ENCODE measurements around the gene PJA2.

PJA2 gene

DNA sequence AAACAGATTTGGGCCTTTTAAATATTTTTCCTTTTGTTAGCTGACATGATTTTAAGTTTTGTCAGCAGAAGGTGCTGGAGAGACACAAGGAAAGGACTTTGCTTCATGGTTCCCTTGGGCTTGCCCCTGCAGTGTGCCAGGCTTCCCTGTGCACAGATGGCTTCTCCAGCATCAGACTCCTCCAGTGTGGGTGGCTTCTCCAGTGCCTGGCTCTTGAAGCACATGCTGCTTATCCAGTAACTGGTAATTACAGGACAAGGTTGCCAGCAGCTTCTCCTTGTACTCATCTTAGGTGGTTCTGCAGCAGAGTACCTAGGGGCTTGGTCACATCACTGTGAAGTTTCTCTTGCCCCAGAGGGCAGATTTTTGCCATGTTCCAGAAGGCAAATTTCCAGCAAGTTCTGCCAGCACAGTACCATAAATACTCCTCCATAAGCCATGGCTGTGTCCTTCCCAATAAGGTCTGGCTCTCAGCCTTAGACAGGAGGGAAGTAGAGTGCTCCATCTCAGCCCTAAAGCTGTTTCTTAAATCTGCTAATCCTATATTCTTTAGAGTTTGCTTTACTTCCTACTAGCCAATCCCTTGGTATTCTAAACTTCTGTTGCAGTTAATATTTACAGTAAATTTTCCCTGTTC is 62.4 kb downstream of the PJA2 start:
- Histone ChIP-seq H3K27ac (ENCODE audit: low read depth, low read length) (no peak overlapping the region), H3K27me3 (ENCODE audit: control insufficient read depth, insufficient read depth, low read length) (no peaks in the 10 kb centered on the region), H3K36me3 (ENCODE audit: control insufficient read depth, insufficient read depth, low read length) (peaks cover 41% of the 10 kb centered on the region), H3K4me1 (ENCODE audit: control insufficient read depth, insufficient read depth, low read length) (no peaks in the 10 kb centered on the region), H3K9ac (ENCODE audit: low read depth, low read length) (no peak overlapping the region), H3K9me3 (ENCODE audit: control insufficient read depth, insufficient read depth, low read length) (peaks cover 9% of the 10 kb centered on the region), H3K4me3 (ENCODE audit: low read depth, low read length) (no peak overlapping the region)

DNA sequence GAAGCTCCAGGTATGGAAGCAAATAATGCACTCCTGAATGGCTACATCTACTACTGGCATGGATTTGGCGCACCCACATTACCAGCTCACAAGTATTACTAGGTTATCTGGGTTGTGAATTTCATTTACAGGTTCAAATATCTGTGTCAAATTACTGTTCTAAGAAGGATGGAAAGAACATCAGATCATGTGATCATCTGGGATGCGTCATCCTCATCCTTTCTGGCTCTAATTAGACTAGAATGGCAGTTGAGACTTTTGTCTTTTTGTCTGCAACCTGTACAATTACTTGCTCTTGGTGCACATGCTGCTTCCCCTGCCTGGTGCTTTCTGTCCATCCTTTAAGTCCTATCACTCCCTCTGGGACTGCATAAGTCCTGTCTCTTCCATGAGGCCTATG is 64.1 kb downstream of the PJA2 start:
- Histone ChIP-seq H3K27me3 (ENCODE audit: control insufficient read depth, insufficient read depth, low read length) (no peaks in the 10 kb centered on the region), H3K4me1 (ENCODE audit: control insufficient read depth, insufficient read depth, low read length) (no peaks in the 10 kb centered on the region), H3K4me3 (ENCODE audit: low read depth, low read length) (no peak overlapping the region), H3K9ac (ENCODE audit: low read depth, low read length) (no peak overlapping the region), H3K36me3 (ENCODE audit: control insufficient read depth, insufficient read depth, low read length) (peaks cover 37% of the 10 kb centered on the region), H3K27ac (ENCODE audit: low read depth, low read length) (no peak overlapping the region), H3K9me3 (ENCODE audit: control insufficient read depth, insufficient read depth, low read length) (peaks cover 9% of the 10 kb centered on the region)

DNA sequence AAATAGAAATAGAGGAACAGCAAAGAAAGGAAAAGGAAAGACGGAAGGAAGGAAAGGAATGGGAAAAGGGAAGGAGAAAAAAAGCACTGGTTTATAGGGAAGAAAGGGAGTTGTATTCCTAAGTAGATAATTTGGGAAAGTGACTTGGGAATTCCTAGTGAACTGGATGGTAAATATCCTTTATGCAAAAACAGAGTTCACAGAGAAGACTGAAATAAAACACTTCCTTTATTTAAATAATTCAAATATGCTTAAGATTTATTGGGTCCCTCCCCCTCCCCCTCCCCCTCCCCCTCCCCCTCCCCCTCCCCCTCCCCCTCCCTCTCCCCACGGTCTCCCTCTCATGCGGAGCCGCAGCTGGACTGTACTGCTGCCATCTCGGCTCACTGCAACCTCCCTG is 69.4 kb downstream of the PJA2 start:
- peaks cover 9% of the 10 kb centered on the region for H3K9me3 ChIP-seq (ENCODE audit: control insufficient read depth, insufficient read depth, low read length)
- H3K4me3 ChIP-seq (ENCODE audit: low read depth, low read length): no peak overlapping the region
- no peaks in the 10 kb centered on the region for H3K4me1 ChIP-seq (ENCODE audit: control insufficient read depth, insufficient read depth, low read length)
- no peaks in the 10 kb centered on the region for H3K27me3 ChIP-seq (ENCODE audit: control insufficient read depth, insufficient read depth, low read length)
- H3K36me3 ChIP-seq (ENCODE audit: control insufficient read depth, insufficient read depth, low read length): peaks cover 31% of the 10 kb centered on the region
- no peak overlapping the region for H3K9ac ChIP-seq (ENCODE audit: low read depth, low read length)
- H3K27ac ChIP-seq (ENCODE audit: low read depth, low read length): no peak overlapping the region

DNA sequence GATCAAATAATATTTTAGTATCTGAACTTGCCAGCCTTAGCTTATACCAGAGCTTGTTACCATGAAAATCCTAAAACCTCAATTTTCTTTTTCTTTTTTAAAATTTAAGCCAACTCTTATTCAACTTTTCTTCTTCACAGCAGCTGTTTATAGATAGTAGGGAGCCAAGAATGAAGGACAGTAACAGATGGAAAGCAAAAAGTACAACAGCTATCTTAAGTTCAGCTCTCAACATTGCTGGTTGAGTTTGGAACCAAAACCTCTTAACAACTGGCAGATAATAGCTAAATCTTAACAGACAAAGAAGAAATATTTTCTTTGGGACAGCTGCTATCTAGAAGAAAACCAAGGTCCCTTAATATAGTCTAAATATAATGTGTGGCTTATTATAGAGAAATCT is 74.7 kb downstream of the PJA2 start:
- Histone ChIP-seq H3K4me1 (ENCODE audit: control insufficient read depth, insufficient read depth, low read length) (peaks cover 5% of the 10 kb centered on the region), H3K4me3 (ENCODE audit: low read depth, low read length) (no peak overlapping the region), H3K9ac (ENCODE audit: low read depth, low read length) (no peak overlapping the region), H3K9me3 (ENCODE audit: control insufficient read depth, insufficient read depth, low read length) (no peaks in the 10 kb centered on the region), H3K27me3 (ENCODE audit: control insufficient read depth, insufficient read depth, low read length) (no peaks in the 10 kb centered on the region), H3K36me3 (ENCODE audit: control insufficient read depth, insufficient read depth, low read length) (peaks cover 12% of the 10 kb centered on the region), H3K27ac (ENCODE audit: low read depth, low read length) (no peak overlapping the region)

DNA sequence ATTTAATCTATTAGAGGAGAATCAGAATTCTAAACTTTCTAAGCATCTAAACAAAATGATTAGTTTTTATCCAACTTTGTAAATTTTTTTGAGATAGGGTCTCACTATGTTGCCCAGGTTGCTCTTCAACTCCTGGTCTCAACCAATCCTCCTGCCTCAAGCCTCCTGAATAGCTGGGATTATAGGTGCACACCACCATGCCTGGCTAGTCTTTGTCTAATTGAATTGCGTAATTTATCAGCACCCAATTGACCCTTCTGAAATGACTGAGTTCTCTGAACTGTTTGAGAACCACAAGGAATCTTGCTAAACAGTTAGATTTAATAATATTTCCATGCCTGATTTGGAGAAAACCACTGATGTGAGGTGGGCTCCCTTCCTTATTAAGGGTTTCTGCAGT is 75.7 kb downstream of the PJA2 start:
- Histone ChIP-seq H3K4me1 (ENCODE audit: control insufficient read depth, insufficient read depth, low read length) (peaks cover 5% of the 10 kb centered on the region), H3K27ac (ENCODE audit: low read depth, low read length) (no peak overlapping the region), H3K36me3 (ENCODE audit: control insufficient read depth, insufficient read depth, low read length) (peaks cover 12% of the 10 kb centered on the region), H3K4me3 (ENCODE audit: low read depth, low read length) (no peak overlapping the region), H3K9me3 (ENCODE audit: control insufficient read depth, insufficient read depth, low read length) (no peaks in the 10 kb centered on the region), H3K27me3 (ENCODE audit: control insufficient read depth, insufficient read depth, low read length) (no peaks in the 10 kb centered on the region), H3K9ac (ENCODE audit: low read depth, low read length) (no peak overlapping the region)

GRCh38 chr5:109329333-109330237 is 80.2 kb downstream of the PJA2 start:
- Histone ChIP-seq H3K9ac (ENCODE audit: low read depth, low read length) (no peak overlapping the region), H3K4me1 (ENCODE audit: control insufficient read depth, insufficient read depth, low read length) (peaks cover 5% of the 10 kb centered on the region), H3K27me3 (ENCODE audit: control insufficient read depth, insufficient read depth, low read length) (no peaks in the 10 kb centered on the region), H3K36me3 (ENCODE audit: control insufficient read depth, insufficient read depth, low read length) (no peaks in the 10 kb centered on the region), H3K9me3 (ENCODE audit: control insufficient read depth, insufficient read depth, low read length) (no peaks in the 10 kb centered on the region), H3K27ac (ENCODE audit: low read depth, low read length) (no peak overlapping the region), H3K4me3 (ENCODE audit: low read depth, low read length) (no peak overlapping the region)

DNA sequence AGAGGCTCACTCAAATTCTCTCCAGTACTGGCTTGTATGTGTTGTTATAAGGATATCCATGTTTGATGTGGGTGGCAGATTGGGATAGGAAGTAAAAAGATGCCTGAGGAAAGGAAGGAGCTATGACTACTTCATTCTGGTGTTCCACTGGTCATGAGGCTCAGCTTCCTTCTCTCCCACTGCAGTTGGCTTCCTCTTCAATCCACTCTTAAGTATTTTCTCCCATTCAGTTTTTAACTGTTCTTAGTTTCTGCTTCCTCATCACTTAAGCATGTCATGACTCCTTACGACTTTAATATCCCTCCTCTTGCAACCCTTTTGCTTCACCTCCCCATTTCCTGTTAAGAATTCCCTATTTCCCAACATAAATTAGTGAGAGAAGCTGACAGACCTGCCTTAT is 81.1 kb downstream of the PJA2 start:
- no peak overlapping the region for H3K9ac ChIP-seq (ENCODE audit: low read depth, low read length)
- no peaks in the 10 kb centered on the region for H3K27me3 ChIP-seq (ENCODE audit: control insufficient read depth, insufficient read depth, low read length)
- H3K4me3 ChIP-seq (ENCODE audit: low read depth, low read length): no peak overlapping the region
- peaks cover 5% of the 10 kb centered on the region for H3K4me1 ChIP-seq (ENCODE audit: control insufficient read depth, insufficient read depth, low read length)
- H3K9me3 ChIP-seq (ENCODE audit: control insufficient read depth, insufficient read depth, low read length): no peaks in the 10 kb centered on the region
- no peak overlapping the region for H3K27ac ChIP-seq (ENCODE audit: low read depth, low read length)
- no peaks in the 10 kb centered on the region for H3K36me3 ChIP-seq (ENCODE audit: control insufficient read depth, insufficient read depth, low read length)

DNA sequence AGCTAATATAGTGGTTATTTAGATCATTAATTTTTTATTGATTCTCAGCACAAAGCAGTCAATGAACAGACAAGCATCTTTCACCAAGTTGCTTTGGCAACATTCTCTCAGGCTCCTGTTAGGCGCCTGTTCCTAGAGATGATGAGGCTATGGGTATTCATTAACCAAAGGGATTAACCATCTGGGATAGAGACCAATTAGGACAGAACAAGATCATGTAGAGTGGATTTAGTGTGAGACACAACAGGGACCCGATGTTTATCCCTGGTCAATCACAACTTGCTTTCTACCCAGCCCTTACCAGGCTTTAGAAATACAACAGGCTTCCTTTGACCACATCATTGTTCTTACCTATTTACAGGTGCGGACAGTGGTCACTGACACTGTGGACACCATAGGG is 82.2 kb downstream of the PJA2 start:
- Histone ChIP-seq H3K27ac (ENCODE audit: low read depth, low read length) (no peak overlapping the region), H3K36me3 (ENCODE audit: control insufficient read depth, insufficient read depth, low read length) (no peaks in the 10 kb centered on the region), H3K27me3 (ENCODE audit: control insufficient read depth, insufficient read depth, low read length) (no peaks in the 10 kb centered on the region), H3K4me3 (ENCODE audit: low read depth, low read length) (no peak overlapping the region), H3K4me1 (ENCODE audit: control insufficient read depth, insufficient read depth, low read length) (peaks cover 5% of the 10 kb centered on the region), H3K9ac (ENCODE audit: low read depth, low read length) (no peak overlapping the region), H3K9me3 (ENCODE audit: control insufficient read depth, insufficient read depth, low read length) (no peaks in the 10 kb centered on the region)

DNA sequence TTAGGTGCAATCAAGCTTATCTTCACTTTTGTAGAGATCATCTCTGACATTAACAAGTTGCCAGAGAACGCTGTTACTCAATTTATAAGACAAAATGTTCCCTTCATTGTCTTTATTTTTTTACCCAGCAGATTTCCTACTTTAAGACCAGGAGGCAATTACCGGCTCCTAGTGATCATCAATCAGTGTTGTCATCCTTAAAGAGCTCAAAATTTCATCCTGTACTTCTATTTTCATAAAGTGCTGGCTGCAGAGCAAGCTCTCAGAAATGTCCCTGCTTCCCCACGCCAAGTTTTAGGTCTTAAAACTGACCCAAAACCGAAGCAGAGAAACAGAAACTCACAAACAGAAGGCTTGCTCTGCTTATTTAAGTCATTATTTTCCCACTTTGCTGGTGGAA is 82.9 kb downstream of the PJA2 start:
- Histone ChIP-seq H3K4me3 (ENCODE audit: low read depth, low read length) (no peak overlapping the region), H3K27me3 (ENCODE audit: control insufficient read depth, insufficient read depth, low read length) (no peaks in the 10 kb centered on the region), H3K4me1 (ENCODE audit: control insufficient read depth, insufficient read depth, low read length) (peaks cover 5% of the 10 kb centered on the region), H3K9me3 (ENCODE audit: control insufficient read depth, insufficient read depth, low read length) (no peaks in the 10 kb centered on the region), H3K36me3 (ENCODE audit: control insufficient read depth, insufficient read depth, low read length) (no peaks in the 10 kb centered on the region), H3K27ac (ENCODE audit: low read depth, low read length) (no peak overlapping the region), H3K9ac (ENCODE audit: low read depth, low read length) (no peak overlapping the region)

- Histone ChIP-seq H3K27me3 (ENCODE audit: control insufficient read depth, insufficient read depth, low read length) (no peaks in the 10 kb centered on the region), H3K4me3 (ENCODE audit: low read depth, low read length) (no peak overlapping the region), H3K4me1 (ENCODE audit: control insufficient read depth, insufficient read depth, low read length) (no peaks in the 10 kb centered on the region), H3K36me3 (ENCODE audit: control insufficient read depth, insufficient read depth, low read length) (no peaks in the 10 kb centered on the region), H3K27ac (ENCODE audit: low read depth, low read length) (no peak overlapping the region), H3K9me3 (ENCODE audit: control insufficient read depth, insufficient read depth, low read length) (no peaks in the 10 kb centered on the region), H3K9ac (ENCODE audit: low read depth, low read length) (no peak overlapping the region)
Measured at GRCh38 chr5:109325456-109325855, 84.3 kb downstream of the PJA2 start.

DNA sequence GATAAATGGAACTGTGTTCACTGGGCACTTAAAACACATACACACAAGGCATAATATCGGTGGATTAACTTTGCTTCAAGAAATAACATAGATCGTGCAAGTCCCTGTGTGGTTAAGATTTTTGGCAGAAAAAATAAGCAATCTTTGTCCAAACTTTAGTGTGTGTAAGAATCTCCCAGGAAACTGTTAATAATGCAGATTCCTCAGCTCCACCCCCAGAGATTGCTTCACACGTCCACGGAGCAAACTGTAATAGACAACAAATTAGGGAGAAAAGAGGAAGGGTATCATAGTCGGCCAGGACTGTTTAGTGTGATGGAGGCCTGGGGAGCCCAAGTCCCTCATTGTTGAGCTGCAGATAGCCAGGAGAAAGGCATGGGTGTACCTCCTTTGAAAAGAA is 84.8 kb downstream of the PJA2 start:
- Histone ChIP-seq H3K27me3 (ENCODE audit: control insufficient read depth, insufficient read depth, low read length) (no peaks in the 10 kb centered on the region), H3K4me3 (ENCODE audit: low read depth, low read length) (no peak overlapping the region), H3K27ac (ENCODE audit: low read depth, low read length) (no peak overlapping the region), H3K9me3 (ENCODE audit: control insufficient read depth, insufficient read depth, low read length) (no peaks in the 10 kb centered on the region), H3K4me1 (ENCODE audit: control insufficient read depth, insufficient read depth, low read length) (no peaks in the 10 kb centered on the region), H3K9ac (ENCODE audit: low read depth, low read length) (no peak overlapping the region), H3K36me3 (ENCODE audit: control insufficient read depth, insufficient read depth, low read length) (no peaks in the 10 kb centered on the region)
